ENCODE data around the gene USP15.
"Not testable (repeated sequence)": the region's sequence is repeated elsewhere in the genome, so short reads cannot be mapped to it uniquely, and the experiment has no call there.

The USP15 gene

DNA sequence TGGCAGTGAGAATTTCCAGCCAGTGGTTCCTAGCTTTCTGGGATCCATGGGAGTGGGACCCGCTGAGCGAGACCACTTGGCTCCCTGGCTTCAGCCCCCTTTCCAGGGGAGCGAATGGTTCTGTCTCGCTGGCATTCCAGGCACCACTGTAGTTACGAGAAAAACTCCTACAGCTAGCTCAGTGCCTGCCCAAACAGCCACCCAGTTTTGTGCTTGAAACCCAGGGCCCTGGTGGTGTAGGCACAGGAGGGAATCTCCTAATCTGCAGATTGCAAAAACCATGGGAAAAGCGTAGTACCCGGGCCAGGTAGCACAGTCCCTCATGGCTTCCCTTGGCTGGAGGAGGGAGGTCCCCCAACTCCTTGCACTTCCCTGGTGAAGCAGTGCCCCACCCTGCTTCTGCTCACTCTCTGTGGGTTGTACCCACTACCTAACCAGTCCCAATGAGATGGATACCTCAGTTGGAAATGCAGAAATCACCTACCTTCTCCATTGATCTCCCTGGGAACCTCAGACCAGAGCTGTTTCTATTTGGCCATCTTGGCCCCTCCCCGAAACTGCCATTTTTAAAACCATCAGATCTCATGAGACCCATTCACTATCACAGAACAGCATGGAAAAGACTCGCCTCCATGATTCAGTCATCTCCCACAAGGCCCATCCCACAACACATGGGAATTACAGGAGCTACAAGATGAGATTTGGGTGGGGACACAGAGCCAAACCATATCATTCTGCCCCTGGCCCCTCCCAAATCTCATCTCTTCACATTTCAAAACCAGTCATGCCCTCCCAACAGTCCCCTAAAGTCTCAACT is 83.3 kb downstream of the USP15 start:
- ATAC-seq (ENCODE audit: insufficient read depth, low read depth); H3K27me3 ChIP-seq (ENCODE audit: insufficient read depth, low read length, poor library complexity); H3K4me3 ChIP-seq (ENCODE audit: low read depth in 1 of 2, low read length in 2 of 2): not testable (repeated sequence)

DNA sequence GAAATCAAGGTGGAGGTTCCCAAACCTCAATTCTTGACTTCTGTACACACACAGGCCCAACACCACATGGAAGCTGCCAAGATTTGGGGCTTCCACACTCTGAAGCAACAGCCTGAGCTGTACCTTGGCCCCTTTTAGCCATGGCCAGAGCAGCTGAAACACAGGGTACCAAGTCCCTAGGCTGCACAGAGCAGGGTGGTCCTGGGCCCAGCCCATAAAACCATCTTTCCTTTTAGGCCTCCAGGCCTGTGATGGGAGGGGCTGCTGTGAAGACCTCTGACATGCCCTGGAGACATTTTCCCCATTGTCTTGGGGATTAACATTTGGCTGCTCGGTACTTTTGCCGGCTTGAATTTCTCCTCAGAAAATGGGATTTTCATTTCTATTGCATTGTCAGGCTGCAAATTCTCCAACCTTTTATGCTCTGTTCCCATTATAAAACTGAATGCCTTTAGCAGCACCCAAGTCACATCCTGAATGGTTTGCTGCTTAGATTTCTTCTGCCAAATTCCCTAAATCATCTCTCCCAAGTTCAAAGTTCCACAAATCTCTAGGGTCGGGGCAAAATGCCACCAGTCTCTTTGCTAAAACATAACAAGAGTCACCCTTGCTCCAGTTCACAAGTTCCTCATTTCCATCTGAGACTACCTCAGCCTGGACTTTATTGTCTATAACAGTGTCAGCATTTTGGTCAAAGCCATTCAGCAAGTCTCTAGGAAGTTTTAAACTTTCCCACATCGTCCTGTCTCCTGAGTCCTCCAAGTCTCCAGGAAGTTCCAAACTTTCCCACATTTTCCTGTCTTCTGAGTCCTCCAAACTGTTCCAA is 84.7 kb downstream of the USP15 start:
- H3K4me2 ChIP-seq (ENCODE audit: insufficient read depth, low read length); ATAC-seq (ENCODE audit: insufficient read depth, low read depth); H3K9ac ChIP-seq (ENCODE audit: low read depth, low read length); H4K20me1 ChIP-seq (ENCODE audit: insufficient read depth, low read length); H3K27me3 ChIP-seq (ENCODE audit: insufficient read depth, low read length, poor library complexity); H3K27ac ChIP-seq (ENCODE audit: low read length); H3K4me1 ChIP-seq (ENCODE audit: insufficient read depth, low read length); H3K4me3 ChIP-seq (ENCODE audit: low read depth in 1 of 2, low read length in 2 of 2); H2AFZ ChIP-seq (ENCODE audit: low read depth, low read length); DNase-seq; H3K9me3 ChIP-seq (ENCODE audit: insufficient read depth, low read length, severe bottlenecking): not testable (repeated sequence)
- H3K79me2 ChIP-seq (ENCODE audit: insufficient read depth, low read length) = peaks cover 43% of the 10 kb centered on the region
- H3K36me3 ChIP-seq (ENCODE audit: insufficient read depth, low read length) = peaks cover 44% of the 10 kb centered on the region

More for the DNA sequence above, 83.3 kb downstream of the USP15 start:
- not testable (repeated sequence) for H2AFZ ChIP-seq (ENCODE audit: low read depth, low read length); H3K4me2 ChIP-seq (ENCODE audit: insufficient read depth, low read length); H3K4me1 ChIP-seq (ENCODE audit: insufficient read depth, low read length); DNase-seq; H3K9ac ChIP-seq (ENCODE audit: low read depth, low read length); H4K20me1 ChIP-seq (ENCODE audit: insufficient read depth, low read length); H3K27ac ChIP-seq (ENCODE audit: low read length); H3K9me3 ChIP-seq (ENCODE audit: insufficient read depth, low read length, severe bottlenecking)
- peaks cover 55% of the 10 kb centered on the region for H3K79me2 ChIP-seq (ENCODE audit: insufficient read depth, low read length)
- H3K36me3 ChIP-seq (ENCODE audit: insufficient read depth, low read length) = peaks cover 40% of the 10 kb centered on the region

DNA sequence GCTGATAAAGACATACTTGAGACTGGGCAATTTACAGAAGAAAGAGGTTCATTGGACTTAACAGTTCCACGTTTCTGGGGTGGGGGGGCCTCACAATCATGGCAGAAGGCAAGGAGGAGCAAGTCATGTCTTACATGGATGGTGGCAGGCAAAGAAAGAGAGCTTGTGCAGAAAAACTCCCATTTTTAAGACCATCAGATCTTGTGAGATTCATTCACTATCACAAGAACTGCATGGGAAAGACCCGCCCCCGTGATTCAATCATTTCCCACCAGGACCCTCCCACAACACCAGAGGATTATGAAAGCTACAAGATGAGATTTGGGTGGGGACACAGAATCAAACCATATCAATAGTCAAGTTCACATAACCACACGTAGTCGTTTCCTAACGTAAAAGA is 85.5 kb downstream of the USP15 start:
- no peaks in the 10 kb centered on the region for H3K9me3 ChIP-seq (ENCODE audit: insufficient read depth, low read length, severe bottlenecking)
- TF ChIP-seq, protein P1, sequence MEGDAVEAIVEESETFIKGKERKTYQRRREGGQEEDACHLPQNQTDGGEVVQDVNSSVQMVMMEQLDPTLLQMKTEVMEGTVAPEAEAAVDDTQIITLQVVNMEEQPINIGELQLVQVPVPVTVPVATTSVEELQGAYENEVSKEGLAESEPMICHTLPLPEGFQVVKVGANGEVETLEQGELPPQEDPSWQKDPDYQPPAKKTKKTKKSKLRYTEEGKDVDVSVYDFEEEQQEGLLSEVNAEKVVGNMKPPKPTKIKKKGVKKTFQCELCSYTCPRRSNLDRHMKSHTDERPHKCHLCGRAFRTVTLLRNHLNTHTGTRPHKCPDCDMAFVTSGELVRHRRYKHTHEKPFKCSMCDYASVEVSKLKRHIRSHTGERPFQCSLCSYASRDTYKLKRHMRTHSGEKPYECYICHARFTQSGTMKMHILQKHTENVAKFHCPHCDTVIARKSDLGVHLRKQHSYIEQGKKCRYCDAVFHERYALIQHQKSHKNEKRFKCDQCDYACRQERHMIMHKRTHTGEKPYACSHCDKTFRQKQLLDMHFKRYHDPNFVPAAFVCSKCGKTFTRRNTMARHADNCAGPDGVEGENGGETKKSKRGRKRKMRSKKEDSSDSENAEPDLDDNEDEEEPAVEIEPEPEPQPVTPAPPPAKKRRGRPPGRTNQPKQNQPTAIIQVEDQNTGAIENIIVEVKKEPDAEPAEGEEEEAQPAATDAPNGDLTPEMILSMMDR (IDR thresholded peaks at IDR 0.05; ENCODE audit: borderline replicate concordance, extremely low read depth, low read length, poor library complexity, severe bottlenecking) = no peak
- H4K20me1 ChIP-seq (ENCODE audit: insufficient read depth, low read length) = 0 out of 2 replicates have a peak, but pooled peaks cover 3% of the 10 kb centered on the region
- H3K4me1 ChIP-seq (ENCODE audit: insufficient read depth, low read length) = no peaks in the 10 kb centered on the region
- H2AFZ ChIP-seq (ENCODE audit: low read depth, low read length) = no peak overlapping the region
- no peak for ATAC-seq (ENCODE audit: insufficient read depth, low read depth)
- no peak for DNase-seq
- peaks cover 49% of the 10 kb centered on the region for H3K36me3 ChIP-seq (ENCODE audit: insufficient read depth, low read length)
- H3K9ac ChIP-seq (ENCODE audit: low read depth, low read length) = no peak overlapping the region
- no peak overlapping the region for H3K4me2 ChIP-seq (ENCODE audit: insufficient read depth, low read length)
- H3K27me3 ChIP-seq (ENCODE audit: insufficient read depth, low read length, poor library complexity) = no peaks in the 10 kb centered on the region
- H3K79me2 ChIP-seq (ENCODE audit: insufficient read depth, low read length) = peaks cover 39% of the 10 kb centered on the region
- no peak overlapping the region for H3K27ac ChIP-seq (ENCODE audit: low read length)
- H3K4me3 ChIP-seq (ENCODE audit: low read depth in 1 of 2, low read length in 2 of 2) = no peak overlapping the region

DNA sequence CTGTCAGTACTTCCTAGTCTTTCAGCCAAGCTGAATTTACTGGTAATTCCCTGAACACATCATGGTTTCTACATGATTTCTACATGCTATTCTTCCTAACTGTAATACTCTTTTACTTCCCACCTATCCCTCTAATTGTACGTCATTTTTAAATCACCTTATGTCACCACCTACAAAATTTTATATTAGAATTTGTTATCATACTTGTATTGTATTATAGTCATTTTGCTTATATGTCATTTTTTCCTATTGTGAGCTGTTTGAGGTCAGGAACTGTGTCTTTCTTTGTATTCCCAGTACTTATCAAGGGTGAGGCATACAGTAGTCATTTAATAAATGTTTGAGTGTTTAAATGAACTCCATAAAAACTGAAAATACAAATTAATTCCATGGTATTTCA is 86.6 kb downstream of the USP15 start:
- Histone ChIP-seq H4K20me1 (ENCODE audit: insufficient read depth, low read length) (0 out of 2 replicates have a peak, but pooled peaks cover 3% of the 10 kb centered on the region), H3K79me2 (ENCODE audit: insufficient read depth, low read length) (peaks cover 34% of the 10 kb centered on the region), H3K27ac (ENCODE audit: low read length) (no peak overlapping the region), H3K36me3 (ENCODE audit: insufficient read depth, low read length) (peaks cover 54% of the 10 kb centered on the region), H2AFZ (ENCODE audit: low read depth, low read length) (no peak overlapping the region), H3K4me2 (ENCODE audit: insufficient read depth, low read length) (no peak overlapping the region), H3K4me1 (ENCODE audit: insufficient read depth, low read length) (no peaks in the 10 kb centered on the region), H3K9ac (ENCODE audit: low read depth, low read length) (no peak overlapping the region), H3K9me3 (ENCODE audit: insufficient read depth, low read length, severe bottlenecking) (no peaks in the 10 kb centered on the region), H3K27me3 (ENCODE audit: insufficient read depth, low read length, poor library complexity) (no peaks in the 10 kb centered on the region), H3K4me3 (ENCODE audit: low read depth in 1 of 2, low read length in 2 of 2) (no peak overlapping the region)
- no peak for DNase-seq
- TF ChIP-seq EZH2 (IDR thresholded peaks at IDR 0.05; ENCODE audit: borderline replicate concordance, low read depth, low read length, severe bottlenecking) = no peak
- TF ChIP-seq, protein P1 (IDR thresholded peaks at IDR 0.05; ENCODE audit: borderline replicate concordance, extremely low read depth, low read length, poor library complexity, severe bottlenecking) = no peak
- no peak for ATAC-seq (ENCODE audit: insufficient read depth, low read depth)

All from DND-41 (cell line).